Retinal pigment epithelial cell (primary cell): ENCODE measurements around the gene TLK1.

Source experiments
- DNase-seq: peaks from one replicate; pipeline ENCODE4 v3.0.0-alpha.2; 2010; ENCODE audit warnings: low read depth
- H3K4me3 ChIP-seq: 2 replicates; pipeline ENCODE4 v1.5.1; 2011; ENCODE audit warnings: mild to moderate bottlenecking, low read length, control low read depth, moderate library complexity
- CTCF ChIP-seq: conservative IDR thresholded peaks from 2 replicates; pipeline ENCODE4 v1.5.1; 2011; ENCODE audit warnings: low read depth, low read length, control low read depth, inconsistent platforms

The TLK1 gene

GRCh38 chr2:171160956-171161740 lies 455 bp upstream of the TLK1 start:
- H3K4me3 ChIP-seq = peak overlapping the region; percentile 90
- TF ChIP-seq CTCF = no peak
- DNase-seq = peak; percentile 37

GRCh38 chr2:171159372-171160118 lies 1.1 kb downstream of the TLK1 start:
- peak overlapping the region; percentile 90 for H3K4me3 ChIP-seq
- TF ChIP-seq CTCF = peak; percentile 67
- peak; percentile 33 for DNase-seq

- H3K4me3 ChIP-seq = peak overlapping the region; percentile 90
- TF ChIP-seq CTCF = no peak
- DNase-seq = no peak
Measured at GRCh38 chr2:171158790-171159371, 1.8 kb downstream of the TLK1 start.

- no peak for TF ChIP-seq CTCF
- DNase-seq = no peak
- H3K4me3 ChIP-seq = peak overlapping the region; percentile 90
Measured at GRCh38 chr2:171158036-171158789, 2.5 kb downstream of the TLK1 start.

GRCh38 chr2:171157109-171157500 lies 3.6 kb downstream of the TLK1 start:
- no peak overlapping the region for H3K4me3 ChIP-seq
- DNase-seq = no peak
- no peak for TF ChIP-seq CTCF

- H3K4me3 ChIP-seq = no peak overlapping the region
- no peak for DNase-seq
- TF ChIP-seq CTCF = no peak
Measured at GRCh38 chr2:171154348-171154747, 6.3 kb downstream of the TLK1 start.
